PC-3 (cell line): ENCODE results near the gene ADAMTS17. TPM values are rescaled to one million over a fixed set of nuclear protein-coding genes. Genes with fewer than 3 reads are reported as not detected.

Source experiments
- ATAC-seq: fragments of 200-7000 bp; cut with Tn5 transposase; 2 replicates; pipeline ENCODE4 v1.9.1; 2020; ENCODE audit warnings: mild to moderate bottlenecking, moderate library complexity
- BruUV-seq: library from RNA; stranded (reverse); fragments of 400-500 nt; replicated peaks from 2 replicates; lab custom pipeline; 2021; lab: Mats Ljungman, UMichigan
- CTCF ChIA-PET: fragments of 300-600 bp; sonication (Branson Sonifier 250); formaldehyde crosslinking; loops from one replicate; lab custom pipeline; 2022; ENCODE audit warnings: antibody characterized with exemption; lab: Charles Lee
- POLR2A ChIA-PET: fragments of 300-600 bp; sonication (Branson Sonifier 250); formaldehyde crosslinking; loops from one replicate; lab custom pipeline; 2022; ENCODE audit warnings: antibody characterized with exemption; ENCODE audit not compliant: unreplicated experiment; lab: Charles Lee
- DNase-seq: peaks from one replicate; pipeline ENCODE4 v3.0.0-alpha.2; 2015
- H2AFZ ChIP-seq: fragments of 300-600 bp; sonication (generic); 2 replicates; pipeline ENCODE4 v1.6.0; 2016; ENCODE audit warnings: antibody characterized with exemption, low read length
- H3F3A ChIP-seq: fragments of 300-600 bp; sonication (generic); one replicate; pipeline ENCODE4 v1.6.0; 2017; ENCODE audit warnings: antibody characterized with exemption, low read length, control low read depth, mild to moderate bottlenecking; ENCODE audit not compliant: unreplicated experiment
- H3K27ac ChIP-seq: fragments of 300-600 bp; sonication (generic); 2 replicates; pipeline ENCODE4 v1.5.1; 2016; ENCODE audit warnings: mild to moderate bottlenecking, low read length
- H3K27me3 ChIP-seq: fragments of 300-600 bp; sonication (generic); 2 replicates; pipeline ENCODE4 v1.6.1; 2016; ENCODE audit warnings: low read length, mixed read lengths
- H3K36me3 ChIP-seq: fragments of 300-600 bp; sonication (generic); 2 replicates; pipeline ENCODE4 v1.6.1; 2016; ENCODE audit warnings: low read depth, mixed run types, low read length, mixed read lengths
- H3K4me1 ChIP-seq: fragments of 300-600 bp; sonication (generic); 2 replicates; pipeline ENCODE4 v1.5.1; 2016; ENCODE audit warnings: low read length; ENCODE audit not compliant: insufficient read depth
- H3K4me2 ChIP-seq: fragments of 300-600 bp; sonication (generic); 2 replicates; pipeline ENCODE4 v1.6.0; 2016; ENCODE audit warnings: low read length
- H3K4me3 ChIP-seq: fragments of 300-600 bp; sonication (generic); 2 replicates; pipeline ENCODE4 v1.5.1; 2016; ENCODE audit warnings: mild to moderate bottlenecking, low read length, mixed read lengths
- H3K79me2 ChIP-seq: fragments of 300-600 bp; sonication (generic); 2 replicates; pipeline ENCODE4 v1.6.1; 2017; ENCODE audit warnings: low read length, mixed read lengths
- H3K9ac ChIP-seq: fragments of 300-600 bp; sonication (generic); 2 replicates; pipeline ENCODE4 v1.6.0; 2016; ENCODE audit warnings: mild to moderate bottlenecking, low read length
- H3K9me2 ChIP-seq: fragments of 300-600 bp; sonication (generic); replicated peaks from 2 replicates; pipeline ENCODE4 v1.6.1; 2016; ENCODE audit warnings: mixed run types, low read length, mixed read lengths
- H3K9me3 ChIP-seq: fragments of 300-600 bp; sonication (generic); 2 replicates; pipeline ENCODE4 v1.6.1; 2016; ENCODE audit warnings: low read length, mixed read lengths
- H4K20me1 ChIP-seq: fragments of 300-600 bp; sonication (generic); 2 replicates; pipeline ENCODE4 v1.6.1; 2016; ENCODE audit warnings: low read length, mixed read lengths
- EZH2 ChIP-seq: fragments of 300-600 bp; sonication (generic); IDR thresholded peaks from one replicate; pipeline ENCODE4 v1.6.1; 2017; ENCODE audit warnings: antibody characterized with exemption, mild to moderate bottlenecking, low read length; ENCODE audit not compliant: unreplicated experiment
- EZH2phosphoT487 ChIP-seq: fragments of 300-600 bp; sonication (generic); IDR thresholded peaks from 2 replicates; pipeline ENCODE4 v1.6.1; 2018; ENCODE audit warnings: mild to moderate bottlenecking, antibody characterized with exemption, low read length, borderline replicate concordance
- intact Hi-C: fragments of 100-400 bp; cut with micrococcal nuclease; formaldehyde crosslinking; loops from 2 replicates; pipeline ENCODE4 v1.9.0; 2023
- total RNA-seq: library from RNA; depleted of rRNA; stranded (reverse); fragments of >200 nt; gene quantifications from 2 replicates; pipeline ENCODE4 v1.2.3, GENCODE V29; 2014
- TF ChIP-seq, protein P1 (sequence below): fragments of 300-600 bp; sonication (generic); conservative IDR thresholded peaks from 2 replicates; pipeline ENCODE4 v1.5.1; 2017; ENCODE audit warnings: antibody characterized with exemption, low read depth, mild to moderate bottlenecking, low read length

Gene ADAMTS17
- total RNA-seq, 1 experiment from 2014 or later = 6.9 TPM

DNA sequence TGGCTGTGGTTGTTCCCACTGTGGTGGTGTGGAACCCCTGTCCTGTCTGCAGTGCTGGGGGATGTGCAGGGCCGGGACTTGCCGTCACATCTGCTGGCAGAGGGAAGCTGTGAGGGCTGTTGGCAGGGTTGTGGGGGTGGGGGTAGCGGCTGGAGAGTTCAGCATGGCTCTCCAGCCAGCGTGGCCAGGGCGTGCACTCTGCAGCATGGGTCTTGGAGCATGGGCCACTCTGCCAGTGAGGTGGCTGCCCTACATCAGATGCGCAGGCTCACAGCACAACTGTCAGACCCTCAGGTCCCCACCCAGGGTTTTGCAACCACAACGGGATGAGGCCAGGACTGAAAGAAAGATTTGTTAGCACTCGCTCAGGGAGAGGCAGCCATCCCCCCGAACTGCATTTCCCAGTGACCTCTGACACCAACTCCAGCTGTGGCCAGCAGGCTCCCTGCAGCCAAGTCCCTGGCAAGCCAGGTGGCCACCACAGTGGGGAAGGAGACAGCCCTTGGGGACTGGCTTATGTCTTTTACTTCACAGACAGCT lies 370.8 kb downstream of the ADAMTS17 start:
- Histone ChIP-seq H3K9ac (no peak overlapping the region), H3F3A (no peaks in the 10 kb centered on the region), H3K27ac (no peak overlapping the region), H3K36me3 (no peaks in the 10 kb centered on the region), H4K20me1 (no peaks in the 10 kb centered on the region), H3K4me1 (peaks cover 6% of the 10 kb centered on the region; the same call in 1 of the 2 replicates), H3K27me3 (no peaks in the 10 kb centered on the region), H2AFZ (no peak overlapping the region), H3K79me2 (no peaks in the 10 kb centered on the region), H3K9me3 (no peaks in the 10 kb centered on the region), H3K9me2 (no peaks in the 10 kb centered on the region), H3K4me2 (no peak overlapping the region), H3K4me3 (no peak overlapping the region)
- ATAC-seq = no peak
- ChIA-PET POLR2A (no interaction called here), CTCF (no interaction called here)
- no TSS peak for BruUV-seq
- TF ChIP-seq EZH2phosphoT487 (no peak), EZH2 (no peak)
- TF ChIP-seq, protein P1, sequence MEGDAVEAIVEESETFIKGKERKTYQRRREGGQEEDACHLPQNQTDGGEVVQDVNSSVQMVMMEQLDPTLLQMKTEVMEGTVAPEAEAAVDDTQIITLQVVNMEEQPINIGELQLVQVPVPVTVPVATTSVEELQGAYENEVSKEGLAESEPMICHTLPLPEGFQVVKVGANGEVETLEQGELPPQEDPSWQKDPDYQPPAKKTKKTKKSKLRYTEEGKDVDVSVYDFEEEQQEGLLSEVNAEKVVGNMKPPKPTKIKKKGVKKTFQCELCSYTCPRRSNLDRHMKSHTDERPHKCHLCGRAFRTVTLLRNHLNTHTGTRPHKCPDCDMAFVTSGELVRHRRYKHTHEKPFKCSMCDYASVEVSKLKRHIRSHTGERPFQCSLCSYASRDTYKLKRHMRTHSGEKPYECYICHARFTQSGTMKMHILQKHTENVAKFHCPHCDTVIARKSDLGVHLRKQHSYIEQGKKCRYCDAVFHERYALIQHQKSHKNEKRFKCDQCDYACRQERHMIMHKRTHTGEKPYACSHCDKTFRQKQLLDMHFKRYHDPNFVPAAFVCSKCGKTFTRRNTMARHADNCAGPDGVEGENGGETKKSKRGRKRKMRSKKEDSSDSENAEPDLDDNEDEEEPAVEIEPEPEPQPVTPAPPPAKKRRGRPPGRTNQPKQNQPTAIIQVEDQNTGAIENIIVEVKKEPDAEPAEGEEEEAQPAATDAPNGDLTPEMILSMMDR = no peak
- no peak for DNase-seq
- intact Hi-C loops = no loop called here

DNA sequence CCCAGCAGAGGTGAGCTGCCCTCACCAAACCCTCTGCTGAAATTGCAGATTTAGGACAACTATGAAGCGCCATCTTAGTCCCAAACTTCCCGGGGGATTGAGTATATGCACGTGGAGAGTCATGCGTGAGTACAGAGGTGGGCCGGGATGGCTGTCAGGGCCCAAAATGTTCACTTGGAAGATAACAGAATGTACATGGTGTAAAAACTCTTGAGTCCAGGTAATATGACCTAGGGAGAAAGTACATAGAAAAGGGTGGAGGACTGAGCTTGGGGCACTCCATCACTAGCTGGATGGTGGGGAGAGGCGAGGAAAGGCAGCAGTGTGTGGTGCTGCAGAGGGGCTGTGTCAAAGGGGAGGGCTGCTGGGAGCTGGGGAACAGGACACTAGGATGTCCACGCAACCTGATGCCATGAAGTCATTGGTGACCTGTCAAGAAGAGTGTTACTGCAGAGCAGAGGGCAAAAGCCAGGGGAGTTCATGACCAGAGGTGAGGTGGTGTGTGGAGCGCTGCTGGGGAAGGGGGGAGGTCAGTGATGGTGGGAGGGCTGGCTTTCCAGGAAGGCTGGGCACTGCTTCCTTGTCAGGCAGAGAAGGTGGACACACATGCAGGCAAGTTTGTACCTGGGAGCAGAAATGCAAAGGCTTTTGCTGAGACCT lies 372.4 kb downstream of the ADAMTS17 start:
- BruUV-seq = no TSS peak

More for the DNA sequence above, 372.4 kb downstream of the ADAMTS17 start:
- ChIA-PET POLR2A (no interaction called here), CTCF (no interaction called here)
- Histone ChIP-seq H3F3A (no peaks in the 10 kb centered on the region), H3K79me2 (no peaks in the 10 kb centered on the region), H3K4me3 (no peak overlapping the region), H3K27me3 (no peaks in the 10 kb centered on the region), H4K20me1 (no peaks in the 10 kb centered on the region), H2AFZ (no peak overlapping the region), H3K9ac (no peak overlapping the region), H3K27ac (no peak overlapping the region), H3K9me2 (no peaks in the 10 kb centered on the region), H3K9me3 (no peaks in the 10 kb centered on the region), H3K4me2 (no peak overlapping the region), H3K4me1 (peaks cover 6% of the 10 kb centered on the region; the same call in 1 of the 2 replicates), H3K36me3 (no peaks in the 10 kb centered on the region)
- intact Hi-C loops = loop anchor here (10.0 kb wide), 1 partner anchor 145 kb away; no protein-coding TSS in a partner anchor
- TF ChIP-seq, protein P1 = no peak
- TF ChIP-seq EZH2phosphoT487 = no peak
- no peak for TF ChIP-seq EZH2
- ATAC-seq = no peak
- no peak for DNase-seq
